Activated CD4-positive, alpha-beta memory T cell treated with anti-CD3 and anti-CD28 coated beads, Interleukin-2, amount 10 ng/mL, durations not matched to agents 7 days and 5 days (primary cell): Measurements from ENCODE around the gene CDK5RAP2. TPM values are rescaled to one million over a fixed set of nuclear protein-coding genes. Genes with fewer than 3 reads are reported as not detected.

ENCODE experiments used
- CTCF ChIA-PET: fragments of 350-600 bp; sonication (Branson Sonifier 250); formaldehyde crosslinking; loops from one replicate; lab custom pipeline; 2021; ENCODE audit warnings: antibody characterized with exemption, inconsistent platforms; lab: Charles Lee
- POLR2A ChIA-PET: fragments of 350-600 bp; sonication (Branson Sonifier 250); formaldehyde crosslinking; loops from one replicate; lab custom pipeline; 2021; ENCODE audit warnings: antibody characterized with exemption; lab: Charles Lee
- DNase-seq: peaks from one replicate; pipeline ENCODE4 v3.0.0-alpha.2; 2020
- H3K27ac Mint-ChIP-seq: one replicate; pipeline ENCODE4 v1.8.0; 2021; ENCODE audit warnings: mild to moderate bottlenecking, mixed read lengths
- H3K27me3 Mint-ChIP-seq: one replicate; pipeline ENCODE4 v1.8.0; 2021; ENCODE audit warnings: mixed read lengths
- H3K36me3 Mint-ChIP-seq: one replicate; pipeline ENCODE4 v1.8.0; 2021; ENCODE audit warnings: low read depth, mixed read lengths
- H3K4me1 Mint-ChIP-seq: one replicate; pipeline ENCODE4 v1.8.0; 2021; ENCODE audit warnings: mixed read lengths
- H3K4me3 Mint-ChIP-seq: one replicate; pipeline ENCODE4 v1.8.0; 2021; ENCODE audit warnings: mild to moderate bottlenecking, mixed read lengths
- H3K9me3 Mint-ChIP-seq: one replicate; pipeline ENCODE4 v1.8.0; 2021; ENCODE audit warnings: mixed read lengths
- total RNA-seq, 2 experiments: library from RNA; stranded (reverse); gene quantifications; one replicate each; pipeline ENCODE4 v1.2.3, GENCODE V29; 2021

Gene CDK5RAP2
- total RNA-seq, 2 experiments from 2014 or later, result 84.2 to 98.9 TPM

GRCh38 chr9:120405134-120405533 lies 174.8 kb downstream of the CDK5RAP2 start:
- ChIA-PET POLR2A (no interaction called here), CTCF (interaction anchor here (0.8 kb wide), 1 partner anchor 36 kb away, joined by 3 read pairs; no protein-coding TSS in a partner anchor)
- Mint-ChIP-seq H3K4me1 (peaks cover 17% of the 10 kb centered on the region), H3K27ac (no peak overlapping the region), H3K9me3 (no peaks in the 10 kb centered on the region), H3K4me3 (no peak overlapping the region), H3K27me3 (no peaks in the 10 kb centered on the region), H3K36me3 (peaks cover 58% of the 10 kb centered on the region)
- no peak for DNase-seq

GRCh38 chr9:120403543-120403856 lies 176.5 kb downstream of the CDK5RAP2 start:
- H3K4me3 Mint-ChIP-seq, result no peak overlapping the region
- H3K36me3 Mint-ChIP-seq, result peaks cover 60% of the 10 kb centered on the region
- H3K27ac Mint-ChIP-seq, result peak overlapping the region; percentile 16
- no peaks in the 10 kb centered on the region for H3K27me3 Mint-ChIP-seq
- CTCF ChIA-PET, result no interaction called here
- POLR2A ChIA-PET, result no interaction called here
- no peaks in the 10 kb centered on the region for H3K9me3 Mint-ChIP-seq
- H3K4me1 Mint-ChIP-seq, result peaks cover 17% of the 10 kb centered on the region
- no peak for DNase-seq

- H3K4me1 Mint-ChIP-seq, result peaks cover 17% of the 10 kb centered on the region
- H3K27me3 Mint-ChIP-seq, result no peaks in the 10 kb centered on the region
- ChIA-PET CTCF (no interaction called here), POLR2A (no interaction called here)
- peak overlapping the region; percentile 16 for H3K27ac Mint-ChIP-seq
- H3K9me3 Mint-ChIP-seq, result no peaks in the 10 kb centered on the region
- H3K36me3 Mint-ChIP-seq, result peaks cover 60% of the 10 kb centered on the region
- no peak overlapping the region for H3K4me3 Mint-ChIP-seq
- DNase-seq, result no peak
These were observed 177.0 kb downstream of the CDK5RAP2 start for GRCh38 chr9:120402741-120403542.

GRCh38 chr9:120399940-120400339 lies 180.0 kb downstream of the CDK5RAP2 start:
- peaks cover 66% of the 10 kb centered on the region for H3K36me3 Mint-ChIP-seq
- H3K27me3 Mint-ChIP-seq, result no peaks in the 10 kb centered on the region
- H3K4me1 Mint-ChIP-seq, result peaks cover 40% of the 10 kb centered on the region
- ChIA-PET CTCF (no interaction called here), POLR2A (interaction anchor here (0.6 kb wide), 1 partner anchor 98 kb away, joined by 3 read pairs; no protein-coding TSS in a partner anchor)
- DNase-seq, result no peak
- H3K9me3 Mint-ChIP-seq, result no peaks in the 10 kb centered on the region
- H3K4me3 Mint-ChIP-seq, result no peak overlapping the region
- H3K27ac Mint-ChIP-seq, result no peak overlapping the region

- POLR2A ChIA-PET, result no interaction called here
- Mint-ChIP-seq H3K4me1 (peaks cover 43% of the 10 kb centered on the region), H3K9me3 (no peaks in the 10 kb centered on the region), H3K27ac (no peak overlapping the region), H3K36me3 (peaks cover 67% of the 10 kb centered on the region), H3K4me3 (no peak overlapping the region), H3K27me3 (no peaks in the 10 kb centered on the region)
- CTCF ChIA-PET, result no interaction called here
- DNase-seq, result no peak
These were observed 181.7 kb downstream of the CDK5RAP2 start for GRCh38 chr9:120398286-120398685.

GRCh38 chr9:120397453-120397852 lies 182.5 kb downstream of the CDK5RAP2 start:
- peaks cover 67% of the 10 kb centered on the region for H3K36me3 Mint-ChIP-seq
- H3K4me3 Mint-ChIP-seq, result no peak overlapping the region
- H3K9me3 Mint-ChIP-seq, result no peaks in the 10 kb centered on the region
- H3K27ac Mint-ChIP-seq, result no peak overlapping the region
- CTCF ChIA-PET, result no interaction called here
- H3K27me3 Mint-ChIP-seq, result no peaks in the 10 kb centered on the region
- POLR2A ChIA-PET, result no interaction called here
- no peak for DNase-seq
- H3K4me1 Mint-ChIP-seq, result peaks cover 39% of the 10 kb centered on the region

GRCh38 chr9:120396931-120397330 lies 183.0 kb downstream of the CDK5RAP2 start:
- H3K4me1 Mint-ChIP-seq, result peaks cover 39% of the 10 kb centered on the region
- CTCF ChIA-PET, result no interaction called here
- no peaks in the 10 kb centered on the region for H3K9me3 Mint-ChIP-seq
- no peak overlapping the region for H3K4me3 Mint-ChIP-seq
- POLR2A ChIA-PET, result no interaction called here
- no peaks in the 10 kb centered on the region for H3K27me3 Mint-ChIP-seq
- H3K36me3 Mint-ChIP-seq, result peaks cover 68% of the 10 kb centered on the region
- no peak overlapping the region for H3K27ac Mint-ChIP-seq
- DNase-seq, result no peak

- CTCF ChIA-PET, result no interaction called here
- Mint-ChIP-seq H3K27me3 (no peaks in the 10 kb centered on the region), H3K4me1 (peaks cover 39% of the 10 kb centered on the region), H3K36me3 (peaks cover 73% of the 10 kb centered on the region), H3K9me3 (no peaks in the 10 kb centered on the region), H3K4me3 (no peak overlapping the region), H3K27ac (no peak overlapping the region)
- DNase-seq, result no peak
- POLR2A ChIA-PET, result no interaction called here
These were observed 183.5 kb downstream of the CDK5RAP2 start for GRCh38 chr9:120396418-120396817.

- no peak overlapping the region for H3K4me3 Mint-ChIP-seq
- H3K9me3 Mint-ChIP-seq, result no peaks in the 10 kb centered on the region
These were observed 184.6 kb downstream of the CDK5RAP2 start for GRCh38 chr9:120395376-120395775.

GRCh38 chr9:120394058-120394669 lies 185.8 kb downstream of the CDK5RAP2 start:
- POLR2A ChIA-PET, result no interaction called here
- Mint-ChIP-seq H3K9me3 (no peaks in the 10 kb centered on the region), H3K36me3 (peaks cover 67% of the 10 kb centered on the region), H3K4me3 (no peak overlapping the region), H3K4me1 (peaks cover 39% of the 10 kb centered on the region), H3K27me3 (no peaks in the 10 kb centered on the region), H3K27ac (peak overlapping the region; percentile 64)
- DNase-seq, result peak; percentile 61
- CTCF ChIA-PET, result no interaction called here

More at GRCh38 chr9:120395376-120395775, 184.6 kb downstream of the CDK5RAP2 start:
- H3K4me1 Mint-ChIP-seq, result peaks cover 39% of the 10 kb centered on the region
- ChIA-PET CTCF (no interaction called here), POLR2A (no interaction called here)
- no peak for DNase-seq
- peaks cover 73% of the 10 kb centered on the region for H3K36me3 Mint-ChIP-seq
- no peaks in the 10 kb centered on the region for H3K27me3 Mint-ChIP-seq
- H3K27ac Mint-ChIP-seq, result no peak overlapping the region

- H3K27ac Mint-ChIP-seq, result peak overlapping the region; percentile 64
- no peak for DNase-seq
- no peaks in the 10 kb centered on the region for H3K27me3 Mint-ChIP-seq
- peaks cover 39% of the 10 kb centered on the region for H3K4me1 Mint-ChIP-seq
- POLR2A ChIA-PET, result no interaction called here
- H3K36me3 Mint-ChIP-seq, result peaks cover 68% of the 10 kb centered on the region
- CTCF ChIA-PET, result no interaction called here
- H3K4me3 Mint-ChIP-seq, result no peak overlapping the region
- H3K9me3 Mint-ChIP-seq, result no peaks in the 10 kb centered on the region
These were observed 186.4 kb downstream of the CDK5RAP2 start for GRCh38 chr9:120393386-120394057.

- CTCF ChIA-PET, result no interaction called here
- H3K4me1 Mint-ChIP-seq, result peaks cover 37% of the 10 kb centered on the region
- H3K27ac Mint-ChIP-seq, result no peak overlapping the region
- H3K4me3 Mint-ChIP-seq, result no peak overlapping the region
- peaks cover 65% of the 10 kb centered on the region for H3K36me3 Mint-ChIP-seq
- DNase-seq, result no peak
- H3K27me3 Mint-ChIP-seq, result no peaks in the 10 kb centered on the region
- H3K9me3 Mint-ChIP-seq, result no peaks in the 10 kb centered on the region
- POLR2A ChIA-PET, result no interaction called here
These were observed 187.3 kb downstream of the CDK5RAP2 start for GRCh38 chr9:120392711-120393110.

- Mint-ChIP-seq H3K9me3 (no peaks in the 10 kb centered on the region), H3K4me1 (peaks cover 34% of the 10 kb centered on the region), H3K27me3 (no peaks in the 10 kb centered on the region), H3K36me3 (peaks cover 63% of the 10 kb centered on the region), H3K4me3 (no peak overlapping the region), H3K27ac (no peak overlapping the region)
- ChIA-PET CTCF (interaction anchor here (1.8 kb wide), 1 partner anchor 85 kb away, joined by 7 read pairs; no protein-coding TSS in a partner anchor), POLR2A (no interaction called here)
- DNase-seq, result no peak
These were observed 187.7 kb downstream of the CDK5RAP2 start for GRCh38 chr9:120392245-120392644.
